H1 (cell line): Measurements from ENCODE around the gene IFNL2. TPM values are rescaled to one million over a fixed set of nuclear protein-coding genes. Genes with fewer than 3 reads are reported as not detected.

ENCODE experiments used
- CTCF ChIA-PET: fragments of 300-600 bp; sonication (Branson Sonifier 250); formaldehyde crosslinking; loops from one replicate; lab custom pipeline; 2021; ENCODE audit not compliant: partially characterized antibody; lab: Charles Lee
- POLR2A ChIA-PET: fragments of 300-600 bp; sonication (Branson Sonifier 250); formaldehyde crosslinking; loops from one replicate; lab custom pipeline; 2021; ENCODE audit warnings: inconsistent platforms; ENCODE audit not compliant: partially characterized antibody; lab: Charles Lee
- DNase-seq, 2 experiments: peaks; one replicate each; pipeline versions ENCODE4 v3.0.0 to v3.0.0-alpha.2; 2010 to 2022; ENCODE audit warnings: low spot score in 2 of 2, low read depth in 1 of 2, mixed read lengths in 1 of 2
- FAIRE-seq: peaks from 2 replicates; lab custom pipeline; 2011; peaks lifted over from hg19 to GRCh38; lab: Jason Lieb, UNC
- H2AFZ ChIP-seq: 2 replicates; pipeline ENCODE4 v1.8.1; 2012; ENCODE audit warnings: low read length, inconsistent platforms
- H2AK5ac ChIP-seq: 2 replicates; pipeline ENCODE4 v1.6.1; 2013; ENCODE audit warnings: low read depth, low read length
- H2BK120ac ChIP-seq: replicated peaks from 2 replicates; pipeline ENCODE3; 2013; ENCODE audit warnings: low read depth, low read length, inconsistent platforms
- H2BK12ac ChIP-seq: 2 replicates; pipeline ENCODE4 v1.6.1; 2013; ENCODE audit warnings: low read depth, low read length
- H2BK15ac ChIP-seq: 2 replicates; pipeline ENCODE4 v1.6.1; 2013; ENCODE audit warnings: low read length
- H2BK20ac ChIP-seq: 2 replicates; pipeline ENCODE4 v1.6.1; 2013; ENCODE audit warnings: low read length
- H2BK5ac ChIP-seq: 2 replicates; pipeline ENCODE4 v1.6.1; 2013; ENCODE audit warnings: low read depth, low read length
- H3K14ac ChIP-seq: 2 replicates; pipeline ENCODE4 v1.6.1; 2013; ENCODE audit warnings: inconsistent platforms; ENCODE audit not compliant: insufficient read length
- H3K18ac ChIP-seq: 2 replicates; pipeline ENCODE4 v1.6.1; 2013; ENCODE audit warnings: low read length; ENCODE audit errors: extremely low read depth
- H3K23ac ChIP-seq: 2 replicates; pipeline ENCODE4 v1.6.1; 2013; ENCODE audit warnings: inconsistent platforms; ENCODE audit not compliant: insufficient read length
- H3K23me2 ChIP-seq: 2 replicates; pipeline ENCODE4 v1.6.1; 2013; ENCODE audit warnings: low read depth, low read length
- H3K27ac ChIP-seq: 2 replicates; pipeline ENCODE4 v1.6.1; 2011; ENCODE audit warnings: low read depth, low read length, inconsistent platforms
- H3K27me3 ChIP-seq, 4 experiments: replicated peaks in 1 of 4; 1 replicate in 1 of 4; 2 replicates in 3 of 4; pipeline versions ENCODE4 v1.6.1 to v1.8.1; 2011 to 2013; ENCODE audit warnings: low read length in 3 of 4, mild to moderate bottlenecking in 3 of 4, inconsistent platforms in 2 of 4, mixed read lengths in 2 of 4, moderate library complexity in 1 of 4; ENCODE audit not compliant: control insufficient read depth in 3 of 4, insufficient read depth in 3 of 4; ENCODE audit errors: extremely low read depth in 1 of 4
- H3K36me3 ChIP-seq, 4 experiments: 2 replicates each; pipeline versions ENCODE4 v1.6.1 to v1.8.1; 2011 to 2013; ENCODE audit warnings: mild to moderate bottlenecking in 4 of 4, low read length in 3 of 4, moderate library complexity in 2 of 4, control low read depth in 1 of 4, inconsistent platforms in 1 of 4; ENCODE audit not compliant: insufficient read depth in 4 of 4, control insufficient read depth in 2 of 4
- H3K4ac ChIP-seq: replicated peaks from 2 replicates; pipeline ENCODE3; 2013; ENCODE audit warnings: low read length, low read depth, mixed read lengths, inconsistent platforms; ENCODE audit not compliant: insufficient read length
- H3K4me1 ChIP-seq, 4 experiments: replicated peaks in 1 of 4; 1 replicate in 1 of 4; 2 replicates in 3 of 4; pipeline versions ENCODE4 v1.6.1 to v1.8.1; 2011 to 2013; ENCODE audit warnings: low read length in 3 of 4, inconsistent platforms in 2 of 4, mixed read lengths in 1 of 4; ENCODE audit not compliant: insufficient read depth in 4 of 4, control insufficient read depth in 3 of 4
- H3K4me2 ChIP-seq, 2 experiments: 2 replicates each; pipeline versions ENCODE4 v1.6.1 to v1.8.1; 2011 to 2013; ENCODE audit warnings: low read depth in 2 of 2, low read length in 2 of 2, control low read depth in 1 of 2, inconsistent platforms in 1 of 2, mild to moderate bottlenecking in 1 of 2; ENCODE audit not compliant: insufficient read depth in 1 of 2
- H3K4me3 ChIP-seq, 4 experiments: fragments of 200-600, 300-600 bp in 1 of 4; sonication (generic), shearing (Covaris generic), sonication (Bioruptor Twin) in 1 of 4; 2 replicates each; pipeline versions ENCODE4 v1.5.1 to v1.8.1; 2011 to 2016; ENCODE audit warnings: low read length in 4 of 4, low read depth in 3 of 4, control low read depth in 2 of 4, inconsistent platforms in 2 of 4, mild to moderate bottlenecking in 2 of 4, mixed read lengths in 1 of 4, moderate library complexity in 1 of 4; ENCODE audit not compliant: insufficient read depth in 2 of 4; ENCODE audit errors: extremely low read depth in 1 of 4
- H3K56ac ChIP-seq: replicated peaks from 2 replicates; pipeline ENCODE3; 2013; ENCODE audit warnings: low read depth, mild to moderate bottlenecking, mixed read lengths, low read length, inconsistent platforms; ENCODE audit not compliant: insufficient read length
- H3K79me1 ChIP-seq: 2 replicates; pipeline ENCODE4 v1.6.1; 2013; ENCODE audit warnings: low read depth, low read length, control low read depth
- H3K79me2 ChIP-seq, 2 experiments: 2 replicates each; pipeline versions ENCODE4 v1.6.1 to v1.8.1; 2012 to 2013; ENCODE audit warnings: low read length in 2 of 2, mild to moderate bottlenecking in 2 of 2, inconsistent platforms in 1 of 2; ENCODE audit not compliant: insufficient read depth in 2 of 2, control insufficient read depth in 1 of 2
- H3K9ac ChIP-seq, 4 experiments: replicated peaks in 1 of 4; 1 replicate in 1 of 4; 2 replicates in 3 of 4; pipeline versions ENCODE4 v1.6.1 to v1.8.1; 2011 to 2013; ENCODE audit warnings: low read depth in 3 of 4, low read length in 3 of 4, control low read depth in 2 of 4, mild to moderate bottlenecking in 2 of 4, moderate library complexity in 2 of 4, inconsistent platforms in 1 of 4; ENCODE audit errors: extremely low read depth in 1 of 4
- H3K9me3 ChIP-seq, 2 experiments: 2 replicates each; pipeline versions ENCODE4 v1.6.1 to v1.8.1; 2012 to 2013; ENCODE audit warnings: mild to moderate bottlenecking in 2 of 2, moderate library complexity in 2 of 2, control low read depth in 1 of 2, inconsistent platforms in 1 of 2, low read depth in 1 of 2, low read length in 1 of 2, mixed read lengths in 1 of 2; ENCODE audit not compliant: insufficient read depth in 2 of 2
- H4K20me1 ChIP-seq, 2 experiments: replicated peaks in 1 of 2; 2 replicates each; pipeline versions ENCODE3 to v1.8.1; 2011 to 2013; ENCODE audit warnings: inconsistent platforms in 2 of 2, low read length in 2 of 2, mild to moderate bottlenecking in 1 of 2; ENCODE audit not compliant: insufficient read depth in 2 of 2, control insufficient read depth in 1 of 2
- H4K5ac ChIP-seq: 2 replicates; pipeline ENCODE4 v1.6.1; 2013; ENCODE audit warnings: low read length, low read depth, mixed read lengths, inconsistent platforms; ENCODE audit not compliant: insufficient read length
- H4K8ac ChIP-seq: 2 replicates; pipeline ENCODE4 v1.8.0; 2013; ENCODE audit warnings: mild to moderate bottlenecking, moderate library complexity, low read length, inconsistent platforms; ENCODE audit not compliant: insufficient read depth; ENCODE audit errors: extremely low read depth
- H4K91ac ChIP-seq: replicated peaks from 2 replicates; pipeline ENCODE3; 2013; ENCODE audit warnings: low read length, mixed read lengths, inconsistent platforms; ENCODE audit not compliant: insufficient read length
- BRCA1 ChIP-seq: IDR thresholded peaks from 2 replicates; pipeline ENCODE4 v1.6.1; 2012; ENCODE audit warnings: low read depth, low read length, improper control_type of control experiment
- GABPA ChIP-seq: IDR thresholded peaks from 2 replicates; pipeline ENCODE4 v1.6.1; 2011; ENCODE audit warnings: mild to moderate bottlenecking, low read length, moderate library complexity, borderline replicate concordance; ENCODE audit not compliant: insufficient read depth
- POU5F1 ChIP-seq: IDR thresholded peaks from 2 replicates; pipeline ENCODE4 v1.6.1; 2011; ENCODE audit warnings: low read depth, mild to moderate bottlenecking, low read length, moderate library complexity
- RAD21 ChIP-seq, 2 experiments: IDR thresholded peaks in 1 of 2; conservative IDR thresholded peaks in 1 of 2; 2 replicates each; pipeline ENCODE4 v1.6.1; 2011; ENCODE audit warnings: low read depth in 2 of 2, low read length in 2 of 2, improper control_type of control experiment in 1 of 2, inconsistent platforms in 1 of 2, mild to moderate bottlenecking in 1 of 2, moderate library complexity in 1 of 2
- RNF2 ChIP-seq: fragments of 200-900, 300-1000 bp; sonication (generic); IDR thresholded peaks from 2 replicates; pipeline ENCODE4 v1.7.1; 2016; ENCODE audit warnings: borderline replicate concordance, low read depth, mild to moderate bottlenecking, antibody characterized with exemption, low read length; ENCODE audit not compliant: poor library complexity, severe bottlenecking; ENCODE audit errors: missing control alignments
- SUZ12 ChIP-seq: fragments of 200-600 bp; sonication (generic); IDR thresholded peaks from 2 replicates; pipeline ENCODE4 v1.6.1; 2012; ENCODE audit warnings: mild to moderate bottlenecking, inconsistent platforms, low read length, moderate library complexity, mixed read lengths
- WGBS, 2 experiments: shearing (Covaris generic) in 1 of 2; methylation state at CpG; one replicate each; pipeline versions ENCODE4 v1.1.6 to v1.1.7; 2013 to 2015; ENCODE audit warnings: low lambda C conversion rate in 2 of 2, mixed read lengths in 2 of 2, inconsistent platforms in 1 of 2, low coverage in 1 of 2, missing lambda C conversion rate in 1 of 2; ENCODE audit not compliant: insufficient replicate concordance in 2 of 2, insufficient coverage in 1 of 2, insufficient read length in 1 of 2; ENCODE audit errors: extremely low coverage in 1 of 2, missing lambda C conversion rate in 1 of 2; 5-methylcytosine and 5-hydroxymethylcytosine counted together
- polyA plus RNA-seq, 7 experiments: library from polyadenylated mRNA; depleted of rRNA in 3 of 7; stranded (reverse) in 5 of 7; unstranded in 2 of 7; fragments of >200 nt in 5 of 7; fragments of 200-250 nt in 2 of 7; gene quantifications; 1 replicate in 5 of 7; 2 replicates in 1 of 7; 4 replicates in 1 of 7; pipeline versions ENCODE4 v1.2.1 to v1.2.3, GENCODE V29; 2011 to 2013; ENCODE audit warnings: missing spikeins in 2 of 7, mixed read lengths in 2 of 7
- total RNA-seq: library from RNA; stranded (reverse); fragmentation: NEBNext Ultra II Directional; extraction: Animal tissue kit (Norgen Biotek cat#: 25700); gene quantifications from 2 replicates; pipeline ENCODE4 v1.2.1, GENCODE V29; 2021
- TF ChIP-seq, protein P1 (sequence below): IDR thresholded peaks from 2 replicates; pipeline ENCODE4 v1.6.1; 2011; ENCODE audit warnings: low read length, improper control_type of control experiment

The IFNL2 gene
- total and polyA plus RNA-seq, 2 of the 8 experiments (the other 6 are each of a cell fraction or from before 2014, with no cell fraction given) = not detected

GRCh38 chr19:39277598-39277997 lies 9.4 kb downstream of the IFNL2 start:
- Histone ChIP-seq H3K4ac (no peak overlapping the region), H2BK20ac (no peak overlapping the region), H3K27ac (no peak overlapping the region), H2BK15ac (no peak overlapping the region), H4K91ac (no peak overlapping the region), H3K9ac (no peak overlapping the region), H3K4me3 (no peak overlapping the region), H2BK12ac (no peak overlapping the region), H2BK120ac (no peak overlapping the region), H3K56ac (no peak overlapping the region), H3K79me2 (no peaks in the 10 kb centered on the region), H3K9me3 (no peaks in the 10 kb centered on the region), H3K4me1 (no peaks in the 10 kb centered on the region), H2AFZ (no peak overlapping the region), H2BK5ac (no peak overlapping the region), H3K4me2 (no peak overlapping the region), H3K27me3 (peaks cover 0 to 4% (median 0%) of the 10 kb centered on the region in 4 experiments; a peak in 2 of 7 replicates), H2AK5ac (no peak overlapping the region), H4K8ac (no peak overlapping the region), H3K18ac (no peak overlapping the region), H4K20me1 (no peaks in the 10 kb centered on the region), H3K36me3 (no peaks in the 10 kb centered on the region), H3K23me2 (no peaks in the 10 kb centered on the region; the same call in 1 of the 2 replicates), H4K5ac (no peak overlapping the region), H3K23ac (no peak overlapping the region), H3K14ac (no peak overlapping the region), H3K79me1 (no peaks in the 10 kb centered on the region)
- DNase-seq (no peak), FAIRE-seq (no peak)
- ChIA-PET CTCF (interaction anchor here (0.7 to 1.7 kb wide), 2 partner anchors 12 to 52 kb away, joined by 4 to 5 read pairs; no protein-coding TSS in a partner anchor), POLR2A (interaction anchor here (1.4 kb wide), 1 partner anchor 26 kb away, joined by 3 read pairs; no protein-coding TSS in a partner anchor)
- WGBS, 2 experiments = 81% methylated on average over 7 of the region's 7 CpGs; no CpG with 5 or more reads in 1 of the 2 experiments
- no peak for TF ChIP-seq RNF2
- TF ChIP-seq BRCA1 = no peak
- TF ChIP-seq GABPA = no peak
- TF ChIP-seq SUZ12 = no peak
- TF ChIP-seq POU5F1 = no peak
- TF ChIP-seq, protein P1, sequence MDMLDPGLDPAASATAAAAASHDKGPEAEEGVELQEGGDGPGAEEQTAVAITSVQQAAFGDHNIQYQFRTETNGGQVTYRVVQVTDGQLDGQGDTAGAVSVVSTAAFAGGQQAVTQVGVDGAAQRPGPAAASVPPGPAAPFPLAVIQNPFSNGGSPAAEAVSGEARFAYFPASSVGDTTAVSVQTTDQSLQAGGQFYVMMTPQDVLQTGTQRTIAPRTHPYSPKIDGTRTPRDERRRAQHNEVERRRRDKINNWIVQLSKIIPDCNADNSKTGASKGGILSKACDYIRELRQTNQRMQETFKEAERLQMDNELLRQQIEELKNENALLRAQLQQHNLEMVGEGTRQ = no peak
- no peak for TF ChIP-seq RAD21 (IDR thresholded peaks at IDR 0.05 in 1 of 2, conservative IDR thresholded peaks at IDR 0.05 in 1 of 2; ENCODE audit: low read depth in 2 of 2, low read length in 2 of 2)
